GM12873 (cell line): ENCODE data around the gene ZNF319.

Experiments used
- TF ChIP-seq, protein P1 (sequence below): IDR thresholded peaks from 2 replicates; pipeline ENCODE4 v1.5.1; 2012; ENCODE audit warnings: low read depth, mild to moderate bottlenecking, moderate library complexity, low read length, control low read depth; ENCODE audit not compliant: insufficient read depth; ENCODE audit errors: missing control alignments

The ZNF319 gene

GRCh38 chr16:57959121-57959520 is 41.4 kb downstream of the ZNF319 start:
- TF ChIP-seq, protein P1, sequence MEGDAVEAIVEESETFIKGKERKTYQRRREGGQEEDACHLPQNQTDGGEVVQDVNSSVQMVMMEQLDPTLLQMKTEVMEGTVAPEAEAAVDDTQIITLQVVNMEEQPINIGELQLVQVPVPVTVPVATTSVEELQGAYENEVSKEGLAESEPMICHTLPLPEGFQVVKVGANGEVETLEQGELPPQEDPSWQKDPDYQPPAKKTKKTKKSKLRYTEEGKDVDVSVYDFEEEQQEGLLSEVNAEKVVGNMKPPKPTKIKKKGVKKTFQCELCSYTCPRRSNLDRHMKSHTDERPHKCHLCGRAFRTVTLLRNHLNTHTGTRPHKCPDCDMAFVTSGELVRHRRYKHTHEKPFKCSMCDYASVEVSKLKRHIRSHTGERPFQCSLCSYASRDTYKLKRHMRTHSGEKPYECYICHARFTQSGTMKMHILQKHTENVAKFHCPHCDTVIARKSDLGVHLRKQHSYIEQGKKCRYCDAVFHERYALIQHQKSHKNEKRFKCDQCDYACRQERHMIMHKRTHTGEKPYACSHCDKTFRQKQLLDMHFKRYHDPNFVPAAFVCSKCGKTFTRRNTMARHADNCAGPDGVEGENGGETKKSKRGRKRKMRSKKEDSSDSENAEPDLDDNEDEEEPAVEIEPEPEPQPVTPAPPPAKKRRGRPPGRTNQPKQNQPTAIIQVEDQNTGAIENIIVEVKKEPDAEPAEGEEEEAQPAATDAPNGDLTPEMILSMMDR: no peak

- TF ChIP-seq, protein P1: no peak
Observed at GRCh38 chr16:57958544-57958943, 41.9 kb downstream of the ZNF319 start.

DNA sequence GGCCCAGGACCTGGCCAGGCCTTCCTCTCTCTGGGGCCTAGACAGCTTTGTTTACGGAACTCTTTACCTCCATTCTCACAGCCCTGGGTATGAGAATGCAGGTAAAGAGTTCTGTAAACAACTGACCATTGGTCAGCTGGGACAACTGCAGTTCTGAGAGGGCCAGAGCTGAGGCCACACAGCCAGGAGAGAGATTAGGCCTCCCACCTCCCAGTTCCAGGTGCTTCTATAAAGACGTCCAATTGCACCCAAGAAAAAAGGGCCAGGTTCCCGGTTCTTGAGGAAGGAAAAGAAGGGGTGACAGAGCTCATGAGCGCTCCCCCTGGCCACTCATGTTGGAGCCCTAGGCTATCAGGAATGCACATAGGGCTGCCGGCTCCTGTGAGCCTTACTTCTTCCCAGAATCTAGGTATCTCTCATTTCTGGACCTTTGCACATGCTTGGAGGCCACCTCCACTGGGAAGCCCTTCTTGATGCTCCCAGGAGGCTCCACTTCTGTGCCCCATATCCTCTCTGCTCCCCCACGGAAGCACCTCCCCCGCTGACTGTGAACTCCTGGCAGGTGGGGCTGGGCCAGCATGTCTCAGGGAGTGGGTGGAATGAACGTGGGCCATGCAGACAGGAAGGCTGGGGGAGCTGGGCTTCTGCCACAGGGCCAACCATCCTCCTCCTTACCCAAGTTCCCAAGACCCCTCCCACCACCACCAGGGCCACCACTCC is 42.6 kb downstream of the ZNF319 start:
- TF ChIP-seq, protein P1: peak; percentile 16

DNA sequence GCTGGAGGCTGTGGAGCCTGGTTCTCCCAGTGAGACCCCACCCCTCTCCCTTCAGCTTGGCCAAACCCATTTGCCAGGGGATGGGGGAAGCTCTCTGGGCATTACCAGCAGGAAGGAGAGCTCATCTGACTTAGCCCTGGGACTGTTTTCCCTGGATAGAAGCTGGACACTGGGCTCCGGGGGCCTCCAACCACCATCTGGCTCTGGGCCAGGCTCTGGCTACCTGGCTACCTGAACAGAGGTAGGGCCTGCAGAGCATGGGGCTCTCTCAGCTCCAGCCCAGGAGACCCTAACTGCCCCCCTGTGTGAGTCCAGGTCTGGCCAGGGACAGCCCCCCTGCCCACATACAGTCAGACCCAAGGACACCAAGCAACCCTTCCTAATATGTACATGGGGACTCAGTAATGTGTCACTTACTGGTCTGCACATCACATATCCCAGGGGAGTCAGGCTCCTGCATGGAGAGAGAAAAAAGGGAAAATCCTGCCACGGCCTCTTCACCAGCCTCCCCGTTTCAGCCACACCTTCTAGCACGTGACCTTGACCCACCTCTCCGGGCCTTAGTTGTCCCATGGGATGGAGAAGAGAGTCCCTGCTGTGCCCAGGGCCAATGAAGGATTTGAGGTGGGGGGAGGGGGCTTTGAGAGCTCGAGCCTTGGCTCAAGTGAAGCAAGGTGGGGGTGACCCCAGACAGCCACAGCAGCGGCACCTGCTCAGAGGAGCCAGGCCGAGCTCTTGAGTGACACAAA is 43.4 kb downstream of the ZNF319 start:
- TF ChIP-seq, protein P1: no peak

DNA sequence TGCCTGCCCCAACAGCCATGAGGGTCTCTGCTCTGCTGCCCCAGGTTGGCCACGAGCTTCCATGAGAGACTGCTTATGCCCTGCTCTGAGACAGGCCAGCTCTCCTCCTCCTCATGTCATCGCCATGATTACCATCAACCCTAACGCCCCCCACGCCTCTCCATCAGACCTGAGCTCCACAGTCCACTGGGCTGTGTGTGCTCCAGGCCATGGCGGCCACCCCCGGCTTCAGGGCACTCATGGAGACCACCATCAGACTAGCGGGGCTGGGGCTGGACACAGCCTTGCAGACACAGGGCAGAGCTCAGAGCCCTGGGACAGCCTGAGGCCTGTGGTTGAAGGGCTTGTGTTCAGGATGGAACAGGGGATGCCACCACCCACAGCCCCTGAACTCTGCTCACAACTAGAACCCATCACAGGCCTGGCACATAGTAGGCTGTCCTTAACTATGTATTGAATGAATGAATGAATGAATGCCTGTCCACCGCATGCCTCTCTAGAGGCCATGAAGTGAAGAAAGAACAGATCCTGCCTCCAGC is 44.1 kb downstream of the ZNF319 start:
- TF ChIP-seq, protein P1: no peak

GRCh38 chr16:57955572-57956188 is 44.8 kb downstream of the ZNF319 start:
- TF ChIP-seq, protein P1: no peak

- TF ChIP-seq, protein P1: no peak
Observed at GRCh38 chr16:57953857-57954256, 46.6 kb downstream of the ZNF319 start.
